HG02884 (cell line): ENCODE results near the gene DLL1.
"Not testable (repeated sequence)": the region's sequence is repeated elsewhere in the genome, so short reads cannot be mapped to it uniquely, and the experiment has no call there.

ENCODE experiments used
- ATAC-seq: cut with Tn5 transposase; IDR thresholded peaks from one replicate; pipeline ENCODE4 v1.9.1; 2021; ENCODE audit warnings: mild to moderate bottlenecking, moderate library complexity; ENCODE audit not compliant: unreplicated experiment

The DLL1 gene

GRCh38 chr6:170269151-170269845 lies 21.6 kb downstream of the DLL1 start:
- ATAC-seq: no peak

DNA sequence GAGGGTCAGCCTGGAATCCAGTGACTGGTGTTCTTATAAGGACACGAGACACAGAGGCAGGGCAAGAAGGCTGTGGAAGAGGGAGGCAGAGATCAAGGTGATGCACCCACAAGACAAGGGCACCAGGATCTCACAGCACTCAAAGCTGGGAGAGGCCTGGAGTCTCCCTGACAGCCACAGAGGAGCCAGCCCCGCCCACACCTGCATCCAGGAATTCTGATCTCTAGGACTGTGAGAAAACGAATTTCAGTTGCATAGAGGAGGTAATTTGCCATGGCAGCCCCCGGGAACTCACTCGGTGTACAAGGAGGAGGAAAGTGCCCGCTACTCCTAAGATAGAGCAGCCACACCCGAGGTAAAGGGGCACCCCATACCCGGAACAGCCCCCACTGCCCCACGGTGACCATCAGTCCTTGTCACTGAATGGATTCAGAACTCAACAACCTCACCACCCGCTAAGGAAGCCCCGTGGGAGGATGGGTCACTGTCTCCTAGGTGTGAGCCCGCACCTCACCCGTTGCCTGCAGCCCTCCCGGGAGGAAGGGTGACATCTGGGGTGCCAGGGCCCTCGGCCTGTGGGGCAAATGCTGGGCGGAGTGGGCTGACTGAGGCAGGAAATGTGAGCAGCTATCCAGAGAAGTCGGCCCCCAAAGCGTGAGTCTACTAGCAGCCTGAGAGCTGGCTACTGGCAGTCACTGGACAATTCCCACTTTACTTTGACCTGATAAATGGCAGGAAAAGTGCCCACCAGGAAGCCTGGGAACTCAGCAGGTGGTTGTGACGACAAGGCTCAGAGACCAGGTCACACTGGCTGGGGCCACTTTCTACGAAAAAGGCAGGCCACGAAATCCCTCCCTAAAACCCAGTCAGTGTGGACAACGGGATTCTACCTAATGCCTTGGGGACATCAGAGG lies 22.4 kb downstream of the DLL1 start:
- ATAC-seq: no peak

- no peak for ATAC-seq
Observed at GRCh38 chr6:170267688-170268087, 23.2 kb downstream of the DLL1 start.

- no peak for ATAC-seq
Observed at GRCh38 chr6:170266061-170266825, 24.6 kb downstream of the DLL1 start.

GRCh38 chr6:170265655-170266054 lies 25.2 kb downstream of the DLL1 start:
- ATAC-seq: no peak

- not testable (repeated sequence) for ATAC-seq
Observed at GRCh38 chr6:170264644-170265043, 26.2 kb downstream of the DLL1 start.

- ATAC-seq: no peak
Observed at GRCh38 chr6:170264086-170264485, 26.8 kb downstream of the DLL1 start.

GRCh38 chr6:170263410-170263809 lies 27.5 kb downstream of the DLL1 start:
- no peak for ATAC-seq

DNA sequence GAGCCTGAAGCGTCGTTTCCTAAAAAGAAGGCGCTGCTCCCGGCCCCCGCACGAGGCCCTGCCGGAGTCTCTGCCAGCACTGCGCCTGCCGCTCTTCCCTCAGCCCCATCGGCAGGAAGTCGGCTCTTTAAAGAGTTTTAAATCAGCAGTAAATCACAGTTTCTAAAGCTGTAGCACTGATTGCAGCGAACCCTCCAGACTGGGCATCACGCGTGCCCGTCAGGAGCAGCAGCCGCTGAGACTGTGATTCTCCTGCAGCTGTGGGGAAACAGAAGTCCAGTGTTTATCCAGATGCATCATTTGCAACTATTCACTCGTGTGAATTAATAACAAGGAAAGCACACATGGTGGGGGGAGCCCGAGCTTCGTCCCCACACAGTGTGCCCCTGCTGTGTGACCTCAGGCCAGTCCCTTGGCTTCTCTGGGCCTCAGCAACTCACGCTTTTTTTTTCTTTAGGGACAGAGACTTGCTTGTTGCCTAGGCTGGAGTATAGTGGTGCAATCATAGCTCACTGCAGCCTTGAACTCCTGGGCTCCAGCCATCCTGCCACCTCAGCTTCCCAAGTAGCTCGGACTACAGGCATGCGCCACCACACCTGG lies 28.3 kb downstream of the DLL1 start:
- no peak for ATAC-seq

GRCh38 chr6:170261643-170262488 lies 29.0 kb downstream of the DLL1 start:
- no peak for ATAC-seq

DNA sequence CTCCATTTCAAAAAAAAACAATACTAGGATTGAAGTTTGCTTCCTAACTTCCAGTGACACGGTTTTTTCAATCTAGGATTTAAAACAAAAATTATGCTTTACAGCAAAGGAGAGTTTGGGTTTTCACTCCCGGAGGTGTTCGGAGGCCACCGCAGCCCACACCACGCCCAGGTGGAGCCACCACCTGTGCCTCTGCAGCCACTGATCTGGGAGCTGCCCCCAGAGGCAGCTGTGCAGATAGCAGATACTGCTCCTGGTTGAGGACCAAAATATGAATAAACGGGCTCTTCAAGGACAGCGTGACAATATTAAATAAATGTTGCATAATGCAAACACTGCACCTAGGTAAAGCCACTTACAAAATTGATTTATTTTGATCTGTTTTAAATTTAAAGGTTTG lies 30.2 kb downstream of the DLL1 start:
- no peak for ATAC-seq

DNA sequence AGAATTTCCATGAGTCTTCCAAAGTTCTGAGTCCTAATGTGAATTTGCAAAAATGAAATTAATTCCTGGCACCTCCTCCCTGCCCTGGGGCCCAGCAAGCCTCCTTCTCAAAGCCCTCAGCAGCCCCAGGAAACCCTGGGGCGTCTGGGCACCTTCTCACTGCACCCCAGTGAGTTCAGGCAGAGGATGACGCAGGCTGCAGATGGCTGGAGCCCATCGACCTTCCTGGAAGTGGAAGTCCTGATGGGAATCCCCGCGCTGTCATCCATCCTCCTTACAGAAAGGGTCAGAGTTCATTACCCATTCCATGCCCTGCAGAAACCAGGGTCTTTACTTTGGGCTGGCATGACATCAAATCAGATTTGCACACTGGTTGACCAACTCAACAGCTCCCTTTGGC lies 31.6 kb downstream of the DLL1 start:
- ATAC-seq: no peak

DNA sequence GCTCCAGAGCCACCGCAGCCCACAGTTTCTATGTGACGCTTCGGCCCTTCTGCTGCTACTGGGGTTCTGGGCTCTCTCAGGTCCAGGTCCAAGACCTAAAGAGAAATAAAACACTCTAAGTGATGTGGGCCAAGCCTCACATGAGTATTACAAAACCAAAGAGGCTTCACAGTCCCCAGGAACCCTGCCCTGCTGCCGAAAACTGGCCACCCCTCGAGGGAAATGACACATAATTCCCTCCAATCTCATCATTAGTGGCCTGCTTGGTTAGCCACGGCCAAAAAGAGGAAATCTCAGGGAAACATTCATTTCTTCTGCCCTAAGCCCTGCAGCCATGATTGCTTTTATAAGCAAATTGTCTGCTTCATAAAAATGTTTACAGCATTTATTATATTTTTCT lies 32.5 kb downstream of the DLL1 start:
- no peak for ATAC-seq

- no peak for ATAC-seq
Observed at GRCh38 chr6:170257376-170257775, 33.5 kb downstream of the DLL1 start.

DNA sequence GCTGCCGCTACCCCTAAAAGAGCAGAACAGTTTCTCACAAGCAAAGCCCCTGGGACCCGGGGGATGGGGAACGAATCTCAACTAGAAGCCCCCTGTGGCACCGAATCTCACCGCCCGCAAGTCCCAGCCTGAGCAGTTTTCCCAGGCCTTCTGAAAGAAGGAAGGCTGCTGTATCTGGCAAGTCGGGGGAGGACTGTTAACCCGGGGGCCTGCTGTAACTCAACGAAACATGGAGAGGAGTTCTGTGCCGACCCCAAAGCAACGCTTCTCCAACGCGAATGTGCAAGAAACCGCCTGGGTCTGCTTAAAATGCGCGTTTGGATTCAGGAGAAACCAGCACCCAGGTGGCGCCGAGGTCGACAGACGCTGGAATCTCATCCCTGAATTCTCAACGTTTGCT lies 34.2 kb downstream of the DLL1 start:
- ATAC-seq: no peak

DNA sequence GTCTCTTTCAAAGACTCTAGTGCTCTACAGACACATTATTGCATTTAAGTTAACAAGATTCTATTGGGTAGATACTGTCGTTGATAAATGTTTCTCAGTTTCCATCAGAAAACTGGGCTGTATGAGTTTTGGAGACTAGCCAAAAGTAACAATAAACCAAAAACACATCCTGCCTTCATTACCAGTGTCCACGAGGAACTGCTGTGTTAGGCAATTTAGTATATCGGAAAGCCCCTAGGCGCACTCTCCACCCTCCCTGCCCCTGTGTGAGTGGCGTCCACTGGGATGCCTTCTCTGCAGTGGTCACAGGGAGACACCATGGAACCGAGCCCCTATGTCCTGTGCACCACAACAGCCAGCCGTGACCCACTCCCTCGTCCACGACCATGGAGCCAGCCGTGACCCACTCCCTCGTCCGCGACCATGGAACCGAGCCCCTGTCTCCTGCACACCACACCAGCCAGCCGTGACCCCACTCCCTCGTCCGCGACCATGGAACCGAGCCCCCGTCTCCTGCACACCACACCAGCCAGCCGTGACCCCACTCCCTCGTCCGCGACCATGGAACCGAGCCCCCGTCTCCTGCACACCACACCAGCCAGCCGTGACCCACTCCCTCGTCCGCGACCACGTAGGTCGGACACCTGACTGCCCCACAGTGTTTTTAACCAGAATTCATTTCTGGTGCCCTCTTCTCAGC lies 35.3 kb downstream of the DLL1 start:
- ATAC-seq: no peak

DNA sequence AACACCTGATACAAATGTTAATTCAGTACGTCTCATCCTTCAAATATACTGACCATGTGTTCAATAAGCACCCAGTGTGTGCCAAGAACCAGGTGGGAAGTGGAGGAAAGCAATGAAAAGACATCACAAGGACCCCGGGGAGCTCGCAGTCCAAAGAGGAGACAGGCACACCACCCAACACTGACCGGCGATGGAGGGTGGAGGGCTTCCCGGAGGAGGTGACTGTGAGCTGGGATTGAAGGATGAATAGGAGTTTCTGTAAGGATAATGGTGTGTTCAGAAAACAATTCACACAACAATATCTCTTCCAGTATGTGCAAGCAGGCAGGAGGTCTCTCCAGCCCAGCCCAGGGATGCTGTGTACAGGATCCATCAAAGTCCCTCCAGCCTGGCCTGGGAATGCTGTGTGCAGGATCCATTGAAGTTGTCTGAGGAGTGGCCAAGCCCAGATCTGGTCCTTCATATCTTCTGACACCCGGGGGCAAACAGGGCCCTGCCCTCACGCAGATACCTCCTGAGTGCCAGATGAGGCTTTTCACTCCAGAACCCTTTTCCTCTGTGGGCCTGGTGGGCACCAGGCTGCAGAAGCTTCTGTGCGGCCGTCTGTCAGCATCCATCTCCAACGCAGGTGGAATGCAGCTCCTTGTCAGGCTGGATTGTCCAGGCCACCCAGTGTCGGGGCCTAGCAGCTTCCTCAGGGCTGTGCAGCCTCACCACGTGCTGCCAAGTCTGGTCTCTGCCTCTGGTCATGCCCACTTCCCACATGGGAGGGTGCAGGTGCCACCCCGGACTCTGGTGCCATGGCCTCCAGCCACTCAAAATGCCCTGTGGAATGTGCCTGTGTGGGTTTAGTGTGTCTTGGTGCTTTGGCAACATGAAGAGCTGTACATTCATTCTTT lies 36.3 kb downstream of the DLL1 start:
- ATAC-seq: no peak

DNA sequence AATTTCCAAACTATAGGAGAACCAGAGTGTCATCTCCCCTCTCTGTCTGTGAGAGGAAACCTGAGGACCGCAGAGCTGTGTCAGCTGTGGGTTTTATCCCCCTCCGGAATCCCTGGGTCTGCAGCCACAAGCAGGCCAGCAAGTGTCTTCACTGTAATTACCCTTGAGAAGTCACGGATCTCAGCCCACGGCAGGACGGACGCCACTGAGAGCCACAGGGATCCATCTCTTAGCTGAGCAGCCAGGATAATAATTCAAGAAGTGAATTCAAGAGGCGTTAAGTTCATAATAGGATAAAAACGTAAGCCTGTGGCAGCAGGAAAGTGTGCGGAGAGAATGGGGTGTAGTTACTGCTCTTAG lies 37.0 kb downstream of the DLL1 start:
- no peak for ATAC-seq
